Activated T-helper 1 cell treated with anti-CD3 and anti-CD28 coated beads, Interleukin-2, amount 50 U/mL, for 16 hours (primary cell): ENCODE measurements around the gene RAB40B.

Experiments used
- DNase-seq, 2 donors: peaks; one replicate each; pipeline ENCODE4 v3.0.0-alpha.2; 2020; ENCODE audit warnings: low read depth in 1 of 2, low spot score in 1 of 2

The RAB40B gene

GRCh38 chr17:82716203-82717010 lies 17.9 kb upstream of the RAB40B start, which contains the start of gene FN3KRP:
Gene FN3KRP (plus strand): TSS chr17:82716706. CDS start chr17:82716756, 50 bp downstream.
- peak; percentile 68 to 79 for DNase-seq

- DNase-seq: no peak
Observed at GRCh38 chr17:82713071-82713723, 14.7 kb upstream of the RAB40B start.

- DNase-seq: no peak
Observed at GRCh38 chr17:82710499-82711232, 12.2 kb upstream of the RAB40B start.

GRCh38 chr17:82709676-82710498 lies 11.4 kb upstream of the RAB40B start:
- DNase-seq: no peak

GRCh38 chr17:82709024-82709675 lies 10.7 kb upstream of the RAB40B start:
- no peak for DNase-seq

GRCh38 chr17:82705756-82706155 lies 7.3 kb upstream of the RAB40B start:
- no peak for DNase-seq

GRCh38 chr17:82704886-82705285 lies 6.4 kb upstream of the RAB40B start:
- DNase-seq: no peak

- DNase-seq: no peak
Observed at GRCh38 chr17:82703935-82704865, 5.7 kb upstream of the RAB40B start.

GRCh38 chr17:82703036-82703745 lies 4.7 kb upstream of the RAB40B start:
- DNase-seq: no peak

GRCh38 chr17:82702231-82702927 lies 3.9 kb upstream of the RAB40B start:
- DNase-seq: no peak

GRCh38 chr17:82699551-82699950 lies 1.1 kb upstream of the RAB40B start:
- no peak for DNase-seq

- DNase-seq: no peak
Observed at GRCh38 chr17:82698974-82699442, 510 bp upstream of the RAB40B start.

GRCh38 chr17:82697808-82698064 lies 762 bp downstream of the RAB40B start:
- no peak for DNase-seq

GRCh38 chr17:82696916-82697807 lies 1.3 kb downstream of the RAB40B start:
- no peak for DNase-seq

GRCh38 chr17:82696259-82696658 lies 2.2 kb downstream of the RAB40B start:
- no peak for DNase-seq

- DNase-seq: no peak
Observed at GRCh38 chr17:82694647-82695046, 3.9 kb downstream of the RAB40B start.

GRCh38 chr17:82693168-82693867 lies 5.2 kb downstream of the RAB40B start:
- no peak for DNase-seq
